ENCODE measurements around the gene TMEM225B.
A peak's percentile ranks its signal among the peaks of the same experiment; 100 is the strongest.

TMEM225B gene

GRCh38 chr7:99616359-99617191, 18.5 kb downstream of the TMEM225B start, which contains the start of gene ZSCAN25 (continued):
- TF ChIP-seq ZNF324 (tag by site-specific recombination; IDR thresholded peaks at IDR 0.05), result peak; percentile 79; the same call in 1 of the 2 replicates
- peak; percentile 56 for TF ChIP-seq KLF17 (tag by site-specific recombination; IDR thresholded peaks at IDR 0.05)
- TF ChIP-seq ZSCAN18 (tag by site-specific recombination; IDR thresholded peaks at IDR 0.05), result no peak
- TF ChIP-seq ZBTB21 (tag by site-specific recombination; IDR thresholded peaks at IDR 0.05), result peak; percentile 54
- peak; percentile 99 for TF ChIP-seq ZBTB11 (tag by site-specific recombination; conservative IDR thresholded peaks at IDR 0.05; ENCODE audit: low read depth)
- TF ChIP-seq SP3 (tag by site-specific recombination; IDR thresholded peaks at IDR 0.05), result peak; percentile 48; the same call in 1 of the 2 replicates
- TF ChIP-seq ZNF155 (tag by site-specific recombination; IDR thresholded peaks at IDR 0.05), result no peak
- 0 out of 2 replicates have a peak, but pooled peaks have one; percentile 40 for TF ChIP-seq ZNF121 (tag by site-specific recombination; IDR thresholded peaks at IDR 0.05)
- peak; percentile 62; the same call in 1 of the 2 replicates for TF ChIP-seq ZBTB20 (tag by site-specific recombination; IDR thresholded peaks at IDR 0.05)
- TF ChIP-seq ZNF501 (tag by site-specific recombination; IDR thresholded peaks at IDR 0.05), result peak; percentile 95
- no peak for TF ChIP-seq ZNF530 (tag by site-specific recombination; IDR thresholded peaks at IDR 0.05; ENCODE audit: low read depth)
- TF ChIP-seq HIC1 (tag by site-specific recombination; IDR thresholded peaks at IDR 0.05), result no peak
- peak; percentile 59 for TF ChIP-seq ZBTB48 (tag by site-specific recombination; IDR thresholded peaks at IDR 0.05)
- TF ChIP-seq ZFP41 (tag by site-specific recombination; IDR thresholded peaks at IDR 0.05; ENCODE audit: borderline replicate concordance), result no peak
- TF ChIP-seq PATZ1 (tag by site-specific recombination; IDR thresholded peaks at IDR 0.05), result peak; percentile 80
- peak; percentile 58 for TF ChIP-seq REST (tag by site-specific recombination; IDR thresholded peaks at IDR 0.05)
- TF ChIP-seq BCL11B (tag by site-specific recombination; IDR thresholded peaks at IDR 0.05; ENCODE audit: low read depth), result peak; percentile 78; the same call in 1 of the 2 replicates
- TF ChIP-seq ZEB2 (tag by site-specific recombination; IDR thresholded peaks at IDR 0.05), result peak; percentile 97
- peak; percentile 95 for TF ChIP-seq ZBTB17 (tag by site-specific recombination; IDR thresholded peaks at IDR 0.05)
- peak; percentile 28; the same call in 1 of the 2 replicates for TF ChIP-seq ZNF366 (tag by site-specific recombination; conservative IDR thresholded peaks at IDR 0.05)
- peak; percentile 31; the same call in 1 of the 2 replicates for TF ChIP-seq YY2 (tag by site-specific recombination; IDR thresholded peaks at IDR 0.05)
- no peak for TF ChIP-seq ZNF211 (tag by site-specific recombination; IDR thresholded peaks at IDR 0.05; ENCODE audit: low read depth)
- TF ChIP-seq ZNF248 (tag by site-specific recombination; IDR thresholded peaks at IDR 0.05), result no peak
- peak; percentile 9; the same call in 1 of the 2 replicates for TF ChIP-seq ZNF585B (tag by site-specific recombination; IDR thresholded peaks at IDR 0.05)
- TF ChIP-seq GLIS1 (tag by site-specific recombination; IDR thresholded peaks at IDR 0.05), result peak; percentile 52

Measured in HEK293 (cell line).